Natural killer cell (primary cell): ENCODE results near the gene FGF12. TPM values are rescaled to one million over a fixed set of nuclear protein-coding genes. Genes with fewer than 3 reads are reported as not detected.

Experiments
- ATAC-seq, 3 donors: fragments of 150-1000 bp in 2 of 3; fragments of 200-7000 bp in 1 of 3; cut with Tn5 transposase; 1 replicate in 1 of 3; 2 replicates in 2 of 3; pipeline ENCODE4 v1.10.0; 2021; ENCODE audit warnings: mild to moderate bottlenecking in 2 of 3, moderate library complexity in 2 of 3
- DNase-seq, 2 donors: peaks; one replicate each; pipeline versions ENCODE4 v3.0.0 to v3.0.0-alpha.2; 2013 to 2021; ENCODE audit warnings: mixed read lengths in 1 of 2
- H3K27ac ChIP-seq: one replicate; pipeline ENCODE4 v1.5.1; 2013; ENCODE audit warnings: mild to moderate bottlenecking, low read length
- H3K27me3 ChIP-seq: one replicate; pipeline ENCODE4 v1.6.1; 2013; ENCODE audit warnings: low read length; ENCODE audit not compliant: control insufficient read depth, insufficient read depth
- H3K36me3 ChIP-seq: one replicate; pipeline ENCODE4 v1.6.1; 2013; ENCODE audit warnings: low read length; ENCODE audit not compliant: control insufficient read depth, insufficient read depth
- H3K4me1 ChIP-seq: one replicate; pipeline ENCODE4 v1.6.1; 2013; ENCODE audit warnings: low read length; ENCODE audit not compliant: control insufficient read depth, insufficient read depth
- H3K4me3 ChIP-seq: one replicate; pipeline ENCODE4 v1.5.1; 2013; ENCODE audit warnings: low read length
- H3K9me3 ChIP-seq: one replicate; pipeline ENCODE4 v1.6.1; 2013; ENCODE audit warnings: low read length; ENCODE audit not compliant: control insufficient read depth, insufficient read depth
- H3K27ac Mint-ChIP-seq, 2 donors: one replicate each; pipeline ENCODE4 v1.8.0; 2022; ENCODE audit warnings: mild to moderate bottlenecking in 2 of 2, mixed read lengths in 2 of 2, moderate library complexity in 1 of 2
- H3K27me3 Mint-ChIP-seq, 2 donors: one replicate each; pipeline ENCODE4 v1.8.0; 2022; ENCODE audit warnings: low read depth in 2 of 2, mixed read lengths in 2 of 2
- H3K36me3 Mint-ChIP-seq: one replicate; pipeline ENCODE4 v1.8.0; 2022; ENCODE audit warnings: mixed read lengths
- H3K4me1 Mint-ChIP-seq, 2 donors: one replicate each; pipeline ENCODE4 v1.8.0; 2022; ENCODE audit warnings: mixed read lengths in 2 of 2
- H3K4me3 Mint-ChIP-seq: one replicate; pipeline ENCODE4 v1.8.0; 2022; ENCODE audit warnings: mild to moderate bottlenecking, moderate library complexity, mixed read lengths
- H3K9me3 Mint-ChIP-seq, 2 donors: one replicate each; pipeline ENCODE4 v1.8.0; 2022; ENCODE audit warnings: mixed read lengths in 2 of 2
- CTCF ChIP-seq: fragments of 200-600 bp; IDR thresholded peaks from one replicate; pipeline ENCODE4 v1.8.0; 2022; ENCODE audit warnings: antibody characterized with exemption
- WGBS: methylation state at CpG from one replicate; pipeline ENCODE4 v1.1.7; 2013; ENCODE audit warnings: missing lambda C conversion rate; ENCODE audit not compliant: insufficient coverage; 5-methylcytosine and 5-hydroxymethylcytosine counted together
- intact Hi-C: fragments of 100-400 bp; cut with micrococcal nuclease; formaldehyde crosslinking; loops from one replicate; pipeline ENCODE4 v1.14.2; 2022
- total RNA-seq, 4 donors: library from RNA; stranded (reverse); fragments of 120-200 nt in 1 of 4; gene quantifications; one replicate each; pipeline versions ENCODE4 v1.2.3 to v1.2.4, GENCODE V29; 2013 to 2022

Gene FGF12
- total RNA-seq, 3 donors from 2014 or later (not counting 1 experiment from before 2014, with no cell fraction given) = not detected

- H3K4me3 Mint-ChIP-seq = no peak overlapping the region
- H3K27ac ChIP-seq = no peak overlapping the region
- no peaks in the 10 kb centered on the region for H3K4me1 Mint-ChIP-seq
- no peak overlapping the region for H3K4me3 ChIP-seq
- intact Hi-C loops = no loop called here
- no peaks in the 10 kb centered on the region for H3K36me3 ChIP-seq
- no peaks in the 10 kb centered on the region for H3K27me3 ChIP-seq
- H3K36me3 Mint-ChIP-seq = no peaks in the 10 kb centered on the region
- no peaks in the 10 kb centered on the region for H3K9me3 ChIP-seq
- TF ChIP-seq CTCF = no peak
- ATAC-seq (no peak), DNase-seq (no peak)
- H3K9me3 Mint-ChIP-seq = peaks cover 7% of the 10 kb centered on the region in 2 donors
- no peaks in the 10 kb centered on the region for H3K27me3 Mint-ChIP-seq
- no peaks in the 10 kb centered on the region for H3K4me1 ChIP-seq
- H3K27ac Mint-ChIP-seq = no peak overlapping the region
- WGBS = 60% methylated on average over 1 of the region's 2 CpGs
Measured at GRCh38 chr3:192639987-192640386, 87.4 kb downstream of the FGF12 start.

- intact Hi-C loops = no loop called here
- H3K36me3 Mint-ChIP-seq = no peaks in the 10 kb centered on the region
Measured at GRCh38 chr3:192637803-192638202, 89.5 kb downstream of the FGF12 start.

GRCh38 chr3:192636517-192637444 lies 90.6 kb downstream of the FGF12 start:
- H3K4me3 ChIP-seq = no peak overlapping the region
- Mint-ChIP-seq H3K4me1 (no peaks in the 10 kb centered on the region), H3K27me3 (no peaks in the 10 kb centered on the region), H3K9me3 (peaks cover 4 to 6% of the 10 kb centered on the region in 2 donors), H3K27ac (no peak overlapping the region), H3K36me3 (no peaks in the 10 kb centered on the region), H3K4me3 (no peak overlapping the region)
- no peaks in the 10 kb centered on the region for H3K36me3 ChIP-seq
- no peak for TF ChIP-seq CTCF
- 81% methylated on average over 8 of the region's 8 CpGs for WGBS
- H3K4me1 ChIP-seq = no peaks in the 10 kb centered on the region
- no peak overlapping the region for H3K27ac ChIP-seq
- intact Hi-C loops = no loop called here
- no peaks in the 10 kb centered on the region for H3K9me3 ChIP-seq
- no peaks in the 10 kb centered on the region for H3K27me3 ChIP-seq
- DNase-seq (no peak), ATAC-seq (no peak)

More at GRCh38 chr3:192637803-192638202, 89.5 kb downstream of the FGF12 start:
- WGBS = 80% methylated on average over 1 of the region's 1 CpG
- ATAC-seq (no peak), DNase-seq (no peak)
- Mint-ChIP-seq H3K9me3 (peaks cover 4 to 6% of the 10 kb centered on the region in 2 donors), H3K27ac (no peak overlapping the region), H3K27me3 (no peaks in the 10 kb centered on the region), H3K4me3 (no peak overlapping the region), H3K4me1 (no peaks in the 10 kb centered on the region)
- no peaks in the 10 kb centered on the region for H3K36me3 ChIP-seq
- no peak overlapping the region for H3K27ac ChIP-seq
- H3K4me1 ChIP-seq = no peaks in the 10 kb centered on the region
- H3K4me3 ChIP-seq = no peak overlapping the region
- H3K9me3 ChIP-seq = no peaks in the 10 kb centered on the region
- H3K27me3 ChIP-seq = no peaks in the 10 kb centered on the region
- TF ChIP-seq CTCF = no peak
